DMS53 (cell line): ENCODE measurements around the gene MBD5.
"Not testable (repeated sequence)": the region's sequence is repeated elsewhere in the genome, so short reads cannot be mapped to it uniquely, and the experiment has no call there.

ENCODE experiments used
- DNase-seq: peaks from one replicate; lab custom pipeline; 2025; lab: John Stamatoyannopoulos, UW

MBD5 gene

GRCh38 chr2:148524519-148524919 is 503.6 kb downstream of the MBD5 start:
- no peak for DNase-seq

- DNase-seq: no peak
Observed at GRCh38 chr2:148525130-148525529, 504.2 kb downstream of the MBD5 start.

GRCh38 chr2:148526509-148527346 is 505.8 kb downstream of the MBD5 start:
- DNase-seq: no peak

- DNase-seq: no peak
Observed at GRCh38 chr2:148527488-148528340, 506.8 kb downstream of the MBD5 start.

- DNase-seq: no peak
Observed at GRCh38 chr2:148528356-148529064, 507.6 kb downstream of the MBD5 start.

- DNase-seq: no peak
Observed at GRCh38 chr2:148529745-148530144, 508.9 kb downstream of the MBD5 start.

- DNase-seq: no peak
Observed at GRCh38 chr2:148530350-148530749, 509.5 kb downstream of the MBD5 start.

GRCh38 chr2:148531235-148531634 is 510.3 kb downstream of the MBD5 start:
- no peak for DNase-seq

- DNase-seq: no peak
Observed at GRCh38 chr2:148531669-148532428, 511.0 kb downstream of the MBD5 start.

GRCh38 chr2:148533004-148533403 is 512.1 kb downstream of the MBD5 start:
- no peak for DNase-seq

- DNase-seq: no peak
Observed at GRCh38 chr2:148533685-148534084, 512.8 kb downstream of the MBD5 start.

GRCh38 chr2:148534416-148535204 is 513.7 kb downstream of the MBD5 start:
- no peak for DNase-seq

GRCh38 chr2:148538375-148538774 is 517.5 kb downstream of the MBD5 start:
- no peak for DNase-seq

- DNase-seq: no peak
Observed at GRCh38 chr2:148540022-148540421, 519.1 kb downstream of the MBD5 start.

- DNase-seq: no peak
Observed at GRCh38 chr2:148541792-148542191, 520.9 kb downstream of the MBD5 start.

- no peak for DNase-seq
Observed at GRCh38 chr2:148542614-148543013, 521.7 kb downstream of the MBD5 start.

- not testable (repeated sequence) for DNase-seq
Observed at GRCh38 chr2:148543088-148543540, 522.2 kb downstream of the MBD5 start.

GRCh38 chr2:148545390-148546256 is 524.7 kb downstream of the MBD5 start:
- DNase-seq: no peak

- no peak for DNase-seq
Observed at GRCh38 chr2:148546270-148546669, 525.4 kb downstream of the MBD5 start.
